Measurements from ENCODE around the gene PRB4.

The PRB4 gene

GRCh38 chr12:11269607-11270006 lies 40.6 kb downstream of the PRB4 start, which contains the start of gene PRB3:
Gene PRB3 (minus strand): TSS chr12:11269707. CDS start chr12:11269669, 38 bp downstream.
- TF ChIP-seq CTCF (IDR thresholded peaks at IDR 0.05), result no peak

- no peak for TF ChIP-seq CTCF (IDR thresholded peaks at IDR 0.05)
Observed at GRCh38 chr12:11264501-11264900, 45.7 kb downstream of the PRB4 start.

Data from LNCAP (cell line).